ENCODE results near the gene TUBGCP2. TPM values are rescaled to one million over a fixed set of nuclear protein-coding genes. Genes with fewer than 3 reads are reported as not detected.

Gene TUBGCP2
- total RNA-seq, 1 experiment from 2014 or later, result 52.4 TPM

DNA sequence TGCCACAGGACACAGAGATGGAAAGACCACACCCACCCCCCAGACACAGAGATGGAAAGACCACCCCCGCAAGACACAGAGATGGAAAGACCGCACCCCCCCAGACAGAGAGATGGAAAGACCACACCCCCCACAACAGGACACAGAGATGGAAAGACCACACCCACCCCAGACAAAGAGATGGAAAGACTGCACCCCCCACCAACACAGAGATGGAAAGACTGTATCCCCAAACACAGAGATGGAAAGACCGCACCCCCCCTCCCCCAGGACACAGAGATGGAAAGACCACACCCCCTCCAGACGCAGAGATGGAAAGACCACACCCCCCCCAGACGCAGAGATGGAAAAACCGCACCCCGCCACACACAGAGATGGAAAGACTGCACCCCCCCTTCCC is 8.1 kb upstream of the TUBGCP2 start:
- Histone ChIP-seq H3K18ac (ENCODE audit: insufficient read length, low read depth, low read length) (no peak overlapping the region), H3K27ac (ENCODE audit: insufficient read length, low read depth, low read length) (no peak overlapping the region), H3K4me2 (ENCODE audit: insufficient read depth, insufficient read length, low read length) (no peak overlapping the region), H3K9ac (ENCODE audit: extremely low read depth, insufficient read length, low read length) (no peak overlapping the region), H4K8ac (replicated peaks; ENCODE audit: insufficient read length, low read depth, low read length) (no peak overlapping the region), H4K91ac (ENCODE audit: insufficient read length, low read depth, low read length) (no peak overlapping the region), H3K14ac (ENCODE audit: insufficient read depth, low read length) (no peak overlapping the region), H3K23me2 (ENCODE audit: insufficient read length, low read depth, low read length, poor library complexity, severe bottlenecking) (no peaks in the 10 kb centered on the region), H3K4ac (ENCODE audit: low read depth, low read length) (no peak overlapping the region), H4K20me1 (ENCODE audit: control insufficient read depth, insufficient read depth, insufficient read length) (no peaks in the 10 kb centered on the region), H3T11ph (ENCODE audit: low read length) (no peak overlapping the region), H2BK5ac (ENCODE audit: insufficient read length, low read length) (no peak overlapping the region), H3K79me1 (ENCODE audit: insufficient read depth, low read depth, low read length, poor library complexity, severe bottlenecking) (no peaks in the 10 kb centered on the region), H2AFZ (ENCODE audit: low read length) (no peak overlapping the region), H2BK120ac (ENCODE audit: low read depth, low read length, poor library complexity, severe bottlenecking) (no peak overlapping the region), H3K56ac (ENCODE audit: insufficient read length, low read depth, low read length) (no peak overlapping the region), H3K9me3 (ENCODE audit: control insufficient read depth, low read depth, low read length) (no peaks in the 10 kb centered on the region), H2BK15ac (ENCODE audit: low read depth, low read length) (no peak overlapping the region), H3K79me2 (ENCODE audit: insufficient read depth, low read length) (no peaks in the 10 kb centered on the region), H3K23ac (ENCODE audit: insufficient read length, low read depth, low read length) (no peak overlapping the region), H2BK20ac (ENCODE audit: low read depth, low read length, poor library complexity, severe bottlenecking) (no peak overlapping the region), H2BK12ac (ENCODE audit: insufficient read length, low read depth, low read length) (no peak overlapping the region), H3K4me1 (ENCODE audit: insufficient read depth, low read length) (no peaks in the 10 kb centered on the region), H2AK5ac (ENCODE audit: insufficient read length, low read length) (no peak overlapping the region), H4K5ac (ENCODE audit: insufficient read length, low read depth, low read length) (no peak overlapping the region), H3K27me3 (ENCODE audit: insufficient read depth, low read length) (peaks cover 4% of the 10 kb centered on the region; the same call in 1 of the 2 replicates)
- DNase-seq, result no peak
- TF ChIP-seq, protein P1, sequence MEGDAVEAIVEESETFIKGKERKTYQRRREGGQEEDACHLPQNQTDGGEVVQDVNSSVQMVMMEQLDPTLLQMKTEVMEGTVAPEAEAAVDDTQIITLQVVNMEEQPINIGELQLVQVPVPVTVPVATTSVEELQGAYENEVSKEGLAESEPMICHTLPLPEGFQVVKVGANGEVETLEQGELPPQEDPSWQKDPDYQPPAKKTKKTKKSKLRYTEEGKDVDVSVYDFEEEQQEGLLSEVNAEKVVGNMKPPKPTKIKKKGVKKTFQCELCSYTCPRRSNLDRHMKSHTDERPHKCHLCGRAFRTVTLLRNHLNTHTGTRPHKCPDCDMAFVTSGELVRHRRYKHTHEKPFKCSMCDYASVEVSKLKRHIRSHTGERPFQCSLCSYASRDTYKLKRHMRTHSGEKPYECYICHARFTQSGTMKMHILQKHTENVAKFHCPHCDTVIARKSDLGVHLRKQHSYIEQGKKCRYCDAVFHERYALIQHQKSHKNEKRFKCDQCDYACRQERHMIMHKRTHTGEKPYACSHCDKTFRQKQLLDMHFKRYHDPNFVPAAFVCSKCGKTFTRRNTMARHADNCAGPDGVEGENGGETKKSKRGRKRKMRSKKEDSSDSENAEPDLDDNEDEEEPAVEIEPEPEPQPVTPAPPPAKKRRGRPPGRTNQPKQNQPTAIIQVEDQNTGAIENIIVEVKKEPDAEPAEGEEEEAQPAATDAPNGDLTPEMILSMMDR (conservative IDR thresholded peaks at IDR 0.05), result no peak
- no peak overlapping the region for H3K27ac Mint-ChIP-seq
- peaks cover 28% of the 10 kb centered on the region for H3K27me3 Mint-ChIP-seq (ENCODE audit: low read depth)
- H3K4me1 Mint-ChIP-seq, result peaks cover 0 to 9% of the 10 kb centered on the region in 2 experiments; a peak in 1 of 4 replicates
- H3K4me3 Mint-ChIP-seq, result no peak overlapping the region
- peaks cover 4 to 5% of the 10 kb centered on the region in 2 experiments; a peak in 4 of 5 replicates for H3K9me3 Mint-ChIP-seq
- H3K36me3 Mint-ChIP-seq (ENCODE audit: insufficient read depth in 1 of 3, low read depth in 3 of 3), result peaks cover 2 to 13% (median 10%) of the 10 kb centered on the region in 3 experiments; a peak in 6 of 7 replicates
- WGBS (ENCODE audit: extremely low coverage, insufficient read length, low lambda C conversion rate), result no CpG with 5 or more reads among the region's 7 CpGs

Measured in H9 (cell line).